Measurements from ENCODE around the gene STMP1. TPM values are rescaled to one million over a fixed set of nuclear protein-coding genes. Genes with fewer than 3 reads are reported as not detected.

Gene STMP1
- total RNA-seq: 10 to 100 TPM in 2 of 4 donors, 1 to 10 TPM in 2; 8.6 to 18.7 (median 9.7) TPM

DNA sequence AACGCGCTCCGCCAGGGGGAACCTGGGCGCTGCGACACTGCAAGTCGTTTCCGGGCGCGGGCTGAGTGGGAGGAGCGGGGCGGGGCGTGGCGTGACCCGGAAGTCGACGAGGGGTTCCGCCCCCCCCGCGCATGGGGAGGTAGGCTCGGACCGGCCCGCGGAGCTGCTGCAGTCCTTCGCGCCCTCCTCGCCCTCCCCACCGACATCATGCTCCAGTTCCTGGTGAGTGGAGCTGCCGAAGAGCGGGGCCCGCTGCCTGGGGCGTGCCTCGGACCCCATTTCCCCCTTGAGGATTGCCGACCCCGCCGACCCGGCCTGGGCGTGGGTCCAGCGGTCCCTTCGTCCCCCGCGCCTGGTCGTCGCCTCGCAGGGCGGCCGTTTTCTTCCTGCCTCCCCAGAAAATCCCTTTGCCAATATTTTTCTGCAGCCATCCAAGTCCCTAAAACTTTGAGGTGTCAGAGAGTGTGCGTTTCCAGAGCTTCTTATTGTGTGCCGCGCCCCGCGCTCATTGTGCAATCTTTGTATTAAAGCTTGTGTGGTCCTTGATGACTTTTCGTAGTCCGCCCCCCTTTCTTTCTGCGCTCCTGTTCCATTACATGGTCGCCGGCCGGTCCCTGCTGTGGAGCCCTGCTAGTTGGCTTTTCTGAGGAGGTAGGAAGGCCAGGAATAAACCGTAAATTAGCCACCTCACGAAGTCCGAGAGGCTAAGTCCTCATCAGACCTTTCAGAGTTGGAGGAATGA lies at the start of gene STMP1:
STMP1 (plus strand) TSS at position 142 of the 742 bp plus-strand sequence.
- Histone ChIP-seq H3K4me1 (peaks cover 35 to 49% (median 40%) of the 10 kb centered on the region in 4 donors), H3K27ac (replicated peaks in 1 of 4) (peak within 1 kb of the TSS; percentile 92 to 97 (median 94)), H3K27me3 (no peaks in the 10 kb centered on the region), H3K9me3 (no peaks in the 10 kb centered on the region), H3K4me3 (peak within 1 kb of the TSS; percentile 78 to 99 (median 96)), H3K36me3 (peaks cover 0 to 6% (median 2%) of the 10 kb centered on the region in 4 donors)
- intact Hi-C loops (cut with DNase I): loop anchor here (5.0 kb wide), 1 partner anchor 315 kb away; the partner anchor contains the start of gene MTPN
- under 1% methylated on average over 29 of the region's 60 CpGs for WGBS
- peak; percentile 98 for DNase-seq (ENCODE audit: extremely low spot score)
- TF ChIP-seq, protein P1, sequence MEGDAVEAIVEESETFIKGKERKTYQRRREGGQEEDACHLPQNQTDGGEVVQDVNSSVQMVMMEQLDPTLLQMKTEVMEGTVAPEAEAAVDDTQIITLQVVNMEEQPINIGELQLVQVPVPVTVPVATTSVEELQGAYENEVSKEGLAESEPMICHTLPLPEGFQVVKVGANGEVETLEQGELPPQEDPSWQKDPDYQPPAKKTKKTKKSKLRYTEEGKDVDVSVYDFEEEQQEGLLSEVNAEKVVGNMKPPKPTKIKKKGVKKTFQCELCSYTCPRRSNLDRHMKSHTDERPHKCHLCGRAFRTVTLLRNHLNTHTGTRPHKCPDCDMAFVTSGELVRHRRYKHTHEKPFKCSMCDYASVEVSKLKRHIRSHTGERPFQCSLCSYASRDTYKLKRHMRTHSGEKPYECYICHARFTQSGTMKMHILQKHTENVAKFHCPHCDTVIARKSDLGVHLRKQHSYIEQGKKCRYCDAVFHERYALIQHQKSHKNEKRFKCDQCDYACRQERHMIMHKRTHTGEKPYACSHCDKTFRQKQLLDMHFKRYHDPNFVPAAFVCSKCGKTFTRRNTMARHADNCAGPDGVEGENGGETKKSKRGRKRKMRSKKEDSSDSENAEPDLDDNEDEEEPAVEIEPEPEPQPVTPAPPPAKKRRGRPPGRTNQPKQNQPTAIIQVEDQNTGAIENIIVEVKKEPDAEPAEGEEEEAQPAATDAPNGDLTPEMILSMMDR (IDR thresholded peaks at IDR 0.05): peak in 2 of 3 experiments; percentile 88 to 90
- TF ChIP-seq POLR2AphosphoS5 (IDR thresholded peaks at IDR 0.05) (peak; percentile 95 to 98), EP300 (IDR thresholded peaks at IDR 0.05) (no peak), POLR2A (IDR thresholded peaks at IDR 0.05; ENCODE audit: low read depth) (peak; percentile 93)

DNA sequence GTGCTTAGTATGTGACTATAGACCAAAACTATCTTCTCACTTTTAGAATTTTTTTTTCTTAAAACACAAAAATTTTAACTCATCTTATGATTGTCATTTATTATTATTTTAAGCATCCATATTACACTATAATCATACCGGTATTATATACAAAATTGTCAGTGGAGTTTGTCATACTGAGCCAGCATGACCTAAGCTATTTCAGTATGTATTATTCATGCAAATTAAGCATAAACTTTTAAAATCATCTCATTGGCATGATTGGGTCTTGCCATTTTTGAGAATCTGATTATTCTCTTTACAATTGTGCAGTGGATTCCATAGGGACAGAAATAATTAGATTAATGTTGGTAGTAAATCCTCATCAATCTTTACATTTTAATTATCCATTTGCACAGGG lies 46.2 kb upstream of the STMP1 start:
- 95% methylated on average over 1 of the region's 1 CpG for WGBS
- no peak for TF ChIP-seq POLR2AphosphoS5 (IDR thresholded peaks at IDR 0.05)
- TF ChIP-seq, protein P1 (IDR thresholded peaks at IDR 0.05): no peak
- TF ChIP-seq POLR2A (IDR thresholded peaks at IDR 0.05; ENCODE audit: low read depth): no peak
- TF ChIP-seq EP300 (IDR thresholded peaks at IDR 0.05): no peak
- no peak overlapping the region for H3K4me3 ChIP-seq
- H3K27me3 ChIP-seq: no peaks in the 10 kb centered on the region
- no peaks in the 10 kb centered on the region for H3K9me3 ChIP-seq
- intact Hi-C loops (cut with DNase I): no loop called here
- H3K36me3 ChIP-seq: peaks cover 18 to 80% (median 47%) of the 10 kb centered on the region in 4 donors
- no peak for DNase-seq (ENCODE audit: extremely low spot score)
- peaks cover 0 to 5% (median 3%) of the 10 kb centered on the region in 4 donors for H3K4me1 ChIP-seq
- H3K27ac ChIP-seq (replicated peaks in 1 of 4): no peak overlapping the region

DNA sequence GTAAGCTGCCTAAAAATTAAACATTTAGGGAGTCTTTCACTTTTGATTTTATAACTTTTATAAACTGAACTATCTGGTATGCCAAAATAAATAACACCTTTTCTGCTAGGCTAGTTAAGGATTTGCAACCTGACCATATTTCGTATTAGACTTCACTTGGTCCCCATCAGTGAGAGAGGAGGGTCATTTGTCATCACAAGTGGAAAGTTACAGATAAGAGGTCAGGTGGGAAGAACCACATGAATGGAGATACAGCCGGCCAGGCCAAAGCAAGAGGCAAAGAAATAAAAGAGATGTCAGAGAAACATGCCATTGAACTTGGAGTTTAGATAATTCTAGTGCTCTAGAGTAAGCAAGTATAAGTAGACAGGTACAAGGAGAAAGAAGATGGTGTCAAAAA lies 44.5 kb upstream of the STMP1 start:
- Histone ChIP-seq H3K4me3 (no peak overlapping the region), H3K27me3 (no peaks in the 10 kb centered on the region), H3K27ac (replicated peaks in 1 of 4) (no peak overlapping the region), H3K36me3 (peaks cover 18 to 77% (median 48%) of the 10 kb centered on the region in 4 donors), H3K4me1 (peaks cover 0 to 8% (median 4%) of the 10 kb centered on the region in 4 donors), H3K9me3 (no peaks in the 10 kb centered on the region)
- DNase-seq (ENCODE audit: extremely low spot score): no peak
- 88% methylated on average over 2 of the region's 2 CpGs for WGBS
- TF ChIP-seq, protein P1 (IDR thresholded peaks at IDR 0.05): no peak
- TF ChIP-seq EP300 (IDR thresholded peaks at IDR 0.05): no peak
- no peak for TF ChIP-seq POLR2A (IDR thresholded peaks at IDR 0.05; ENCODE audit: low read depth)
- TF ChIP-seq POLR2AphosphoS5 (IDR thresholded peaks at IDR 0.05): no peak
- intact Hi-C loops (cut with DNase I): no loop called here

DNA sequence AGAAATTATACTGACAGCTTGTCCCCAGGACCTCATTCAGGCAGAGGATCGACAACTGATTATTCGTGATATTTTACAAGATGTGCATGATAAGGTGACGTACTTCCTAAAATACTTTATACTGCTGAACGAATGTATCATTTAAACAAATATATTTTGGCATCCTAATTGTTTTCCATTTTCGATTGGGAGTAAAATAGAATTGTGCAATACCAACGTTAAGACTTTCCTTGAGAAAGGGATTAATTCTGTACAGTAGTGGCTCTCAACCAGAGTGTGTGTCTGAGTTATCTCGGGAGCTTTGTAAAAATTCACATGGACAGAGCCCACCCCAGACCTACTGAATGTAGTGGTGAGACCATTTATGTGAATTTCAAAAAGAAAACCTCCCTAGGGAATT lies 43.8 kb upstream of the STMP1 start:
- TF ChIP-seq POLR2A (IDR thresholded peaks at IDR 0.05; ENCODE audit: low read depth): no peak
- DNase-seq (ENCODE audit: extremely low spot score): no peak
- Histone ChIP-seq H3K4me1 (peaks cover 0 to 8% (median 4%) of the 10 kb centered on the region in 4 donors), H3K27ac (replicated peaks in 1 of 4) (no peak overlapping the region), H3K36me3 (peaks cover 18 to 82% (median 55%) of the 10 kb centered on the region in 4 donors), H3K9me3 (no peaks in the 10 kb centered on the region), H3K27me3 (no peaks in the 10 kb centered on the region), H3K4me3 (no peak overlapping the region)
- 92% methylated on average over 7 of the region's 7 CpGs for WGBS
- intact Hi-C loops (cut with DNase I): no loop called here

DNA sequence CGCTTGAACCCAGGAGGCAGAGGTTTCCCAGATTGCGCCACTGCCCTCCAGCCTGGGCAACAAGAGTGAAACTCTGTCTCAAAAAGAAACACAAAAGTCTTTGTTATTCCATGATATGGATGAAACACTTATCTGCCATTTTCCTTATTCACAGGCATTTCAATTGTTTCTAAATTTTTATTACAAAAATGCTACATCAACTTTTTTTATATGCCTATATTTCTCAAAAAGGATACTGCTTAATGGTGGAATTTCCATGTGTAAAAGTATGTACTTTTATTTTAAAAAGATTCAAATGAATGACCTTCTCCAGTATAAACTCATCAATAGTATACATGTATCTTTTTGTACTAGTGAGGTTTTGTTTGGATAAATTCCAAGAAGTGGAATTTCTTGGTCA lies 41.9 kb upstream of the STMP1 start:
- WGBS: 100% methylated on average over 2 of the region's 2 CpGs
- no peaks in the 10 kb centered on the region for H3K9me3 ChIP-seq
- DNase-seq (ENCODE audit: extremely low spot score): no peak
- H3K36me3 ChIP-seq: peaks cover 18 to 88% (median 70%) of the 10 kb centered on the region in 4 donors
- peaks cover 0 to 8% (median 4%) of the 10 kb centered on the region in 4 donors for H3K4me1 ChIP-seq
- TF ChIP-seq, protein P1 (IDR thresholded peaks at IDR 0.05): no peak
- TF ChIP-seq EP300 (IDR thresholded peaks at IDR 0.05) (no peak), POLR2A (IDR thresholded peaks at IDR 0.05; ENCODE audit: low read depth) (no peak), POLR2AphosphoS5 (IDR thresholded peaks at IDR 0.05) (no peak)
- no peaks in the 10 kb centered on the region for H3K27me3 ChIP-seq
- H3K4me3 ChIP-seq: no peak overlapping the region
- no peak overlapping the region for H3K27ac ChIP-seq (replicated peaks in 1 of 4)
- intact Hi-C loops (cut with DNase I): no loop called here
